WERI-Rb-1 (cell line): Measurements from ENCODE around the gene IQGAP1.
"Not testable (repeated sequence)": the region's sequence is repeated elsewhere in the genome, so short reads cannot be mapped to it uniquely, and the experiment has no call there.

Experiments used
- DNase-seq: peaks from one replicate; pipeline ENCODE4 v3.0.0-alpha.2; 2020
- H3K27ac ChIP-seq: fragments of 250-450 bp; sonication (Bioruptor Pico); 2 replicates; pipeline ENCODE4 v1.5.1; 2020; ENCODE audit warnings: mild to moderate bottlenecking, moderate library complexity
- H3K27me3 ChIP-seq: fragments of 250-450 bp; sonication (Bioruptor Pico); 2 replicates; pipeline ENCODE4 v1.5.1; 2021; ENCODE audit warnings: mild to moderate bottlenecking, low read depth, moderate library complexity; ENCODE audit not compliant: insufficient read depth, severe bottlenecking
- H3K36me3 ChIP-seq: fragments of 250-450 bp; sonication (Bioruptor Pico); 2 replicates; pipeline ENCODE4 v1.5.1; 2020; ENCODE audit warnings: mild to moderate bottlenecking, moderate library complexity
- H3K4me3 ChIP-seq: 2 replicates; pipeline ENCODE4 v1.5.1; 2011; ENCODE audit warnings: low read depth, mild to moderate bottlenecking, control low read depth, low read length
- H3K9me3 ChIP-seq: fragments of 250-450 bp; sonication (Bioruptor Pico); 2 replicates; pipeline ENCODE4 v1.5.1; 2021; ENCODE audit warnings: mild to moderate bottlenecking, moderate library complexity; ENCODE audit not compliant: severe bottlenecking
- CTCF ChIP-seq: IDR thresholded peaks from 2 replicates; pipeline ENCODE4 v1.5.1; 2011; ENCODE audit warnings: low read depth, mild to moderate bottlenecking, control low read depth, inconsistent platforms, low read length

The IQGAP1 gene

GRCh38 chr15:90513448-90513847 is 125.4 kb downstream of the IQGAP1 start:
- no peak for DNase-seq
- no peaks in the 10 kb centered on the region for H3K36me3 ChIP-seq
- no peak overlapping the region for H3K27ac ChIP-seq
- H3K27me3 ChIP-seq = no peaks in the 10 kb centered on the region
- no peak for TF ChIP-seq CTCF
- H3K4me3 ChIP-seq = no peak overlapping the region
- H3K9me3 ChIP-seq = no peaks in the 10 kb centered on the region

- H3K27me3 ChIP-seq, DNase-seq, H3K9me3 ChIP-seq, H3K36me3 ChIP-seq, H3K4me3 ChIP-seq, H3K27ac ChIP-seq: not testable (repeated sequence)
Measured at GRCh38 chr15:90513893-90514292, 125.9 kb downstream of the IQGAP1 start.

GRCh38 chr15:90519688-90520087 is 131.6 kb downstream of the IQGAP1 start:
- no peak for TF ChIP-seq CTCF
- Histone ChIP-seq H3K27ac (no peak overlapping the region), H3K9me3 (no peaks in the 10 kb centered on the region), H3K36me3 (no peaks in the 10 kb centered on the region), H3K4me3 (no peak overlapping the region), H3K27me3 (no peaks in the 10 kb centered on the region)
- DNase-seq = no peak

GRCh38 chr15:90520365-90520764 is 132.3 kb downstream of the IQGAP1 start:
- TF ChIP-seq CTCF = no peak
- no peak for DNase-seq
- Histone ChIP-seq H3K9me3 (no peaks in the 10 kb centered on the region), H3K4me3 (no peak overlapping the region), H3K27me3 (no peaks in the 10 kb centered on the region), H3K36me3 (no peaks in the 10 kb centered on the region), H3K27ac (no peak overlapping the region)

GRCh38 chr15:90523373-90523772 is 135.3 kb downstream of the IQGAP1 start:
- TF ChIP-seq CTCF = no peak
- H3K27ac ChIP-seq = no peak overlapping the region
- H3K4me3 ChIP-seq = no peak overlapping the region

GRCh38 chr15:90524018-90524803 is 136.2 kb downstream of the IQGAP1 start:
- not testable (repeated sequence) for H3K27ac ChIP-seq, H3K27me3 ChIP-seq, DNase-seq

More at GRCh38 chr15:90523373-90523772, 135.3 kb downstream of the IQGAP1 start:
- H3K27me3 ChIP-seq = no peaks in the 10 kb centered on the region
- H3K9me3 ChIP-seq = no peaks in the 10 kb centered on the region
- DNase-seq = no peak
- H3K36me3 ChIP-seq = no peaks in the 10 kb centered on the region

GRCh38 chr15:90529011-90529370 is 140.9 kb downstream of the IQGAP1 start:
- peak overlapping the region; percentile 78 for H3K4me3 ChIP-seq
- no peak for TF ChIP-seq CTCF
- no peaks in the 10 kb centered on the region for H3K27me3 ChIP-seq
- no peak overlapping the region; the same call in 1 of the 2 replicates for H3K27ac ChIP-seq
- no peak for DNase-seq
- H3K36me3 ChIP-seq = no peaks in the 10 kb centered on the region
- H3K9me3 ChIP-seq = no peaks in the 10 kb centered on the region

More at GRCh38 chr15:90524018-90524803, 136.2 kb downstream of the IQGAP1 start:
- H3K4me3 ChIP-seq, H3K36me3 ChIP-seq, H3K9me3 ChIP-seq: not testable (repeated sequence)
